Kidney (tissue), 14 donors: Measurements from ENCODE around the gene ELF5. TPM values are rescaled to one million over a fixed set of nuclear protein-coding genes. Genes with fewer than 3 reads are reported as not detected.

ENCODE experiments used
- DNase-seq, 5 donors: peaks; one replicate each; pipeline ENCODE4 v3.0.0-alpha.2; 2013 to 2020
- FAIRE-seq: peaks from 2 replicates; lab custom pipeline; 2012; peaks lifted over from hg19 to GRCh38; lab: Jason Lieb, UNC
- H3K27ac ChIP-seq, 2 donors: one replicate each; pipeline ENCODE4 v1.7.0; 2013; ENCODE audit warnings: low read depth in 2 of 2, low read length in 2 of 2, inconsistent platforms in 1 of 2
- H3K27me3 ChIP-seq: one replicate; pipeline ENCODE4 v1.7.1; 2013; ENCODE audit warnings: low read length, inconsistent platforms; ENCODE audit not compliant: control insufficient read depth, insufficient read depth
- H3K36me3 ChIP-seq, 3 donors: one replicate each; pipeline versions ENCODE4 v1.7.0 to v1.7.1; 2013; ENCODE audit warnings: low read length in 3 of 3, control low read depth in 1 of 3, inconsistent platforms in 1 of 3; ENCODE audit not compliant: insufficient read depth in 3 of 3, control insufficient read depth in 2 of 3
- H3K4me1 ChIP-seq, 3 donors: one replicate each; pipeline versions ENCODE4 v1.7.0 to v1.7.1; 2013; ENCODE audit warnings: low read length in 3 of 3, inconsistent platforms in 1 of 3, low read depth in 1 of 3; ENCODE audit not compliant: control insufficient read depth in 2 of 3, insufficient read depth in 2 of 3
- H3K4me3 ChIP-seq, 3 donors: one replicate each; pipeline versions ENCODE4 v1.7.0 to v1.8.1; 2013; ENCODE audit warnings: low read length in 3 of 3, control low read depth in 1 of 3, inconsistent platforms in 1 of 3
- H3K9ac ChIP-seq, 3 donors: one replicate each; pipeline versions ENCODE4 v1.7.0 to v1.7.1; 2013; ENCODE audit warnings: low read length in 3 of 3, control low read depth in 1 of 3, inconsistent platforms in 1 of 3
- H3K9me3 ChIP-seq, 3 donors: one replicate each; pipeline versions ENCODE4 v1.7.0 to v1.7.1; 2013; ENCODE audit warnings: low read length in 3 of 3, control low read depth in 1 of 3, inconsistent platforms in 1 of 3; ENCODE audit not compliant: control insufficient read depth in 2 of 3, insufficient read depth in 1 of 3
- intact Hi-C: fragments of 100-400 bp; cut with DNase I; formaldehyde crosslinking; loops from one replicate; pipeline ENCODE4 v1.11.1; 2022
- polyA plus RNA-seq: library from polyadenylated mRNA; stranded (reverse); fragments of 350-450 nt; fragmentation: Illumina TruSeq; extraction: RNeasy Lipid Tissue Mini Kit (QIAGEN cat#74804); gene quantifications from one replicate; pipeline ENCODE4 v1.2.3, GENCODE V29; 2014; ENCODE audit warnings: low read depth, low replicate concordance; ENCODE audit not compliant: insufficient read depth
- total RNA-seq: library from RNA; stranded (reverse); fragmentation: NEBNext Ultra II Directional; extraction: Animal tissue kit (Norgen Biotek cat#: 25700); gene quantifications from one replicate; pipeline ENCODE4 v1.2.1, GENCODE V29; 2021
- TF ChIP-seq, protein P1 (sequence below): IDR thresholded peaks from 3 replicates; pipeline ENCODE4 v1.5.1; 2012; ENCODE audit warnings: mild to moderate bottlenecking, moderate library complexity, borderline replicate concordance; ENCODE audit not compliant: insufficient read depth; ENCODE audit errors: extremely low read depth
- donor health status: control.
- donor health status: control.
- donor health status: control.
- donor health status: control.
- donor health status: control.
- donor health status: DM: yes; HTN: yes; CAD: no.
- donor health status: Normal renal cell carcinoma (clear cell type).

The ELF5 gene
- total and polyA plus RNA-seq, 2 donors from 2014 or later: 0.94 to 18.9 TPM

DNA sequence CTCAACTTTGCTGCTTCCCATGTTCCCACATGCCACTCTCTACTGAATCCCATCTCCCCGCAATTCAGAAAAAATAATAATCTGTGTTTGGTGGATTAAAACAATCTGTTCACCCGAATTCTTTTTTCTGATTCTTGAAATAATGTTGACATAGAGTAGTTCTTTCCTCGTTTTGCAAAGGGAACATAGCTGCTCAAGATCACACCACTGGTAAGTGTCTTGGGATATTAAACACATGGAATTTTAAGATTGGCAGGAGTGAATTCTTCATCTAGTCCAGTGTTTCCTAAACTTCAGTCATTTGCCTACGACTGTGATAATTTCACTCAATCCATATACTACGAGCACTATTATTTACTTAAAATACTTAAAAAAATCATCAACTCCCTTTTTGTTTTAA lies 6.0 kb downstream of the ELF5 start:
- H3K36me3 ChIP-seq: no peaks in the 10 kb centered on the region
- DNase-seq (no peak), FAIRE-seq (no peak)
- no peaks in the 10 kb centered on the region for H3K9me3 ChIP-seq
- no peak overlapping the region for H3K27ac ChIP-seq
- TF ChIP-seq, protein P1, sequence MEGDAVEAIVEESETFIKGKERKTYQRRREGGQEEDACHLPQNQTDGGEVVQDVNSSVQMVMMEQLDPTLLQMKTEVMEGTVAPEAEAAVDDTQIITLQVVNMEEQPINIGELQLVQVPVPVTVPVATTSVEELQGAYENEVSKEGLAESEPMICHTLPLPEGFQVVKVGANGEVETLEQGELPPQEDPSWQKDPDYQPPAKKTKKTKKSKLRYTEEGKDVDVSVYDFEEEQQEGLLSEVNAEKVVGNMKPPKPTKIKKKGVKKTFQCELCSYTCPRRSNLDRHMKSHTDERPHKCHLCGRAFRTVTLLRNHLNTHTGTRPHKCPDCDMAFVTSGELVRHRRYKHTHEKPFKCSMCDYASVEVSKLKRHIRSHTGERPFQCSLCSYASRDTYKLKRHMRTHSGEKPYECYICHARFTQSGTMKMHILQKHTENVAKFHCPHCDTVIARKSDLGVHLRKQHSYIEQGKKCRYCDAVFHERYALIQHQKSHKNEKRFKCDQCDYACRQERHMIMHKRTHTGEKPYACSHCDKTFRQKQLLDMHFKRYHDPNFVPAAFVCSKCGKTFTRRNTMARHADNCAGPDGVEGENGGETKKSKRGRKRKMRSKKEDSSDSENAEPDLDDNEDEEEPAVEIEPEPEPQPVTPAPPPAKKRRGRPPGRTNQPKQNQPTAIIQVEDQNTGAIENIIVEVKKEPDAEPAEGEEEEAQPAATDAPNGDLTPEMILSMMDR: no peak
- H3K9ac ChIP-seq: no peak overlapping the region
- no peaks in the 10 kb centered on the region for H3K4me1 ChIP-seq
- intact Hi-C loops: no loop called here
- H3K4me3 ChIP-seq: no peak overlapping the region
- no peaks in the 10 kb centered on the region for H3K27me3 ChIP-seq

DNA sequence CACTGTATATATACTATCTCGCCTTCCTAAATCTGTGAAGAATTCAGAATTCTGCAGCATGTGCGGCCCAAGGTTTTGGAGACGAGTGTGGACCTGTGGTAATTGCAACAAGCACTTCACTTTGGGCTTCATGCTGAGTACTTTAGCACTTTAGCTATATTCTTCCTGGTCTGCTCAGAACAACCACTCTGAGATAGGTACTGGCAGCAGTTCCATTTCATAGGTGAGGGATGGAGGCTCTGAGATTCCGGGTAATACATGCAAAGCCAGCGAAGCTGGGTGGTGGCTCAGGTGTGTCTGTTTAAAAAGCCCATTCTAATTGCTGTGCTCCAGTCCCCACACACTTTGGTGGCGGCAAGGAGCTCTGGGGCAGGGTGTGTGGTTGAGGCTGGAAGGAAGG lies 6.4 kb downstream of the ELF5 start:
- FAIRE-seq: no peak

DNA sequence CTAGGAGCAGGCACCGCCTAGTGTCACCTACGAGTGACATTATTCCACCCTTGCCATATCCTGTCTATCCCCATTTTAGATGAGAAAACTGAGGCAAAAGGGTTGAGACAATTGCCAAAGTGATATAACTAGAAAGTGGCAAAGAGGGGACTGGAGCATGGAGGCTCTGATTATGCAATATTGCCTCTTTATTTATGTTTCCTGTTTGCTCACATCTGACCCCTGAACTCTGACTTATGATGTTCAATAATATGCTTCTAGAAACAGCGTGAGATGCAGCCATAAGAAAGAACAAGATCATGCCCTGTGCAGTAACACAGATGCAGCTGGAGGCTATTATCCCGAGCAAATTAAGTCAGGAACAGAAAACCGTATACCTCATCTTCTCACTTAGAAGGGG lies 7.7 kb downstream of the ELF5 start:
- no peaks in the 10 kb centered on the region for H3K36me3 ChIP-seq
- no peaks in the 10 kb centered on the region for H3K9me3 ChIP-seq
- TF ChIP-seq, protein P1: no peak
- DNase-seq (no peak), FAIRE-seq (no peak)
- H3K27me3 ChIP-seq: no peaks in the 10 kb centered on the region
- no peaks in the 10 kb centered on the region for H3K4me1 ChIP-seq
- no peak overlapping the region for H3K27ac ChIP-seq
- intact Hi-C loops: no loop called here
- no peak overlapping the region for H3K4me3 ChIP-seq
- no peak overlapping the region for H3K9ac ChIP-seq

More for the DNA sequence above, 6.4 kb downstream of the ELF5 start:
- intact Hi-C loops: no loop called here
- H3K27ac ChIP-seq: no peak overlapping the region
- no peak overlapping the region for H3K4me3 ChIP-seq
- H3K36me3 ChIP-seq: no peaks in the 10 kb centered on the region
- TF ChIP-seq, protein P1: no peak
- H3K4me1 ChIP-seq: no peaks in the 10 kb centered on the region
- no peaks in the 10 kb centered on the region for H3K9me3 ChIP-seq
- DNase-seq: no peak
- no peak overlapping the region for H3K9ac ChIP-seq
- H3K27me3 ChIP-seq: no peaks in the 10 kb centered on the region

DNA sequence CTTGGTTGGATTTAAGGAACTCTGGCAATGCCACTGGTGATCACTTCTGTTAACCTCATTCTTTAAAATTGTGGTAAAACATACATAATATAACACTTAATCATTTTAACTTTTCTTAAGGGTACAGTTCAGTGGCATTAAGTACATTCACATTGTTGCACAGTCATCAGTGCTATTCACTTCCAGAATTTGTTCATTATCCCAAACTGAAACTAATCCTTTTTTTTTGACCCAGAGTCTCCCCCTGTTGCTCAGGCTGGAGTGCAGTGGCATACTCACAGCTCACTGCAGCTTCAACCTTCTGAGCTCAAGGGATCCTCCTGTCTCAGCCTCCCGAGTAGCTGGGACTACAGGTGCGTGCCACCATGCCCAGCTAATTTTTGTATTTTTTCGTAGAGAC lies 10.6 kb downstream of the ELF5 start:
- Histone ChIP-seq H3K4me3 (no peak overlapping the region), H3K9ac (no peak overlapping the region), H3K4me1 (no peaks in the 10 kb centered on the region), H3K27ac (no peak overlapping the region), H3K36me3 (no peaks in the 10 kb centered on the region), H3K27me3 (no peaks in the 10 kb centered on the region), H3K9me3 (no peaks in the 10 kb centered on the region)
- no peak for DNase-seq
- intact Hi-C loops: no loop called here
- no peak for FAIRE-seq
- TF ChIP-seq, protein P1: no peak
